ENCODE data around the gene WRAP53.

WRAP53 gene

DNA sequence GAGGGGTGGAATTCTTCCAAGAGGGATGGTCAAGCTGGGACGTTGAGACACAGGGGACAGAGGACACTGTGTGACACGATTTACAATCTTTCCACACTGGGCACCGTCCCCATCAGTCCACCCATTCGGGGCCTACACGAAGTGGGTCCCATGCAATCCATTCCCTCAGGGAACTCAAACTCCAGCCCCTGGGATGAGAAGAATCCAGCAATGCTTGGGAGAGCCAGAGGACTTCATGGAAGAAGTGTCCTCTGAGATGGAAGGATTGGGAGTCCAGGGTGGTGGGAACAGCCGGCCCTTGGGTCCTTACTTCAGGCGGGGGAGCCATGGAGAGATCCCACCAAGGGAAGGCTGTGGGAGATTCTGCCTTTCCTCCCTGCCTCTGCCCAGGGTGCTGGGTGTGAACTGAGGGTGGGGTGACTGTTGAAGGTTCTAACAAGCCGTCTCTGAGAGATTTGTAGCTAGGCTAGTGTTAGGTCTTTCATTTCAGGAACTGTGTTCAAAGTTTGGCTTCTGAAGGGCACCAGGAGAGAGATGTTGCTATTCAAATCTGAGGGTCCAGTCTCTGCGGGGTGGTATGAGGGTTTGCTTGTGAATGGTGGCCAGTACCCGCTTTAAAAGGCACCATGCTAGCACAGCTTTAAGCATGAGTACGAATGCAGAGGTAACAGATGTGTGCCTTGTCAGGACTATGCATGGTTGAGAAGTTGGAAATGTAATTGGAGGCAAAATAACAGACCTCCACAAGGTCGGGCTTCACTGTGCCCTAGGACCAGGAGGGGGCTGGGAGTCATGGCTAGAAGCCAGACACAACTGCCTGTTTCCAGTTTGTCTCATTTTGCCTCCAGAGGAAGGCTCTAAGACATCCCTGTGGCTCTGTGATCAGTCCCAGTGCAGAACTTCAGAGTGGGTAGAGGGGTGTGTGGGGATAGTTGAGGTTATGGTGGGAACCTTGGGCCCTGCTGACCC, 35.6 kb upstream of the WRAP53 start:
- H3K27me3 ChIP-seq (ENCODE audit: control insufficient read depth, insufficient read depth, low read length), result no peaks in the 10 kb centered on the region; the same call in 1 of the 2 replicates
- no CpG with 5 or more reads among the region's 12 CpGs for WGBS (ENCODE audit: insufficient coverage, insufficient read length)
- no peaks in the 10 kb centered on the region for H3K36me3 ChIP-seq (ENCODE audit: control insufficient read depth, insufficient read depth, low read length)
- H3K4me3 ChIP-seq (ENCODE audit: low read length), result no peak overlapping the region
- no peak for DNase-seq (ENCODE audit: low read depth, low spot score)
- peaks cover 5% of the 10 kb centered on the region for H3K4me1 ChIP-seq (ENCODE audit: control insufficient read depth, insufficient read depth, low read length)
- H3K27ac ChIP-seq (ENCODE audit: low read length), result no peak overlapping the region
- H3K9me3 ChIP-seq (ENCODE audit: control insufficient read depth, insufficient read depth, low read length), result no peaks in the 10 kb centered on the region

GRCh38 chr17:7654832-7655540, 33.3 kb upstream of the WRAP53 start:
- Histone ChIP-seq H3K4me3 (ENCODE audit: low read length) (no peak overlapping the region), H3K36me3 (ENCODE audit: control insufficient read depth, insufficient read depth, low read length) (no peaks in the 10 kb centered on the region), H3K27me3 (ENCODE audit: control insufficient read depth, insufficient read depth, low read length) (no peaks in the 10 kb centered on the region; the same call in 1 of the 2 replicates), H3K9me3 (ENCODE audit: control insufficient read depth, insufficient read depth, low read length) (no peaks in the 10 kb centered on the region), H3K4me1 (ENCODE audit: control insufficient read depth, insufficient read depth, low read length) (peaks cover 6% of the 10 kb centered on the region), H3K27ac (ENCODE audit: low read length) (no peak overlapping the region)
- DNase-seq (ENCODE audit: low read depth, low spot score), result no peak
- WGBS (ENCODE audit: insufficient coverage, insufficient read length), result no CpG with 5 or more reads among the region's 16 CpGs

- H3K4me1 ChIP-seq (ENCODE audit: control insufficient read depth, insufficient read depth, low read length), result peaks cover 6% of the 10 kb centered on the region; the same call in 1 of the 2 replicates
- no peak overlapping the region for H3K27ac ChIP-seq (ENCODE audit: low read length)
- H3K9me3 ChIP-seq (ENCODE audit: control insufficient read depth, insufficient read depth, low read length), result no peaks in the 10 kb centered on the region
- no peak overlapping the region for H3K4me3 ChIP-seq (ENCODE audit: low read length)
- H3K27me3 ChIP-seq (ENCODE audit: control insufficient read depth, insufficient read depth, low read length), result no peaks in the 10 kb centered on the region; the same call in 1 of the 2 replicates
- H3K36me3 ChIP-seq (ENCODE audit: control insufficient read depth, insufficient read depth, low read length), result no peaks in the 10 kb centered on the region
- no CpG with 5 or more reads among the region's 17 CpGs for WGBS (ENCODE audit: insufficient coverage, insufficient read length)
- DNase-seq (ENCODE audit: low read depth, low spot score), result no peak
Observed at GRCh38 chr17:7655541-7655840, 32.8 kb upstream of the WRAP53 start.

DNA sequence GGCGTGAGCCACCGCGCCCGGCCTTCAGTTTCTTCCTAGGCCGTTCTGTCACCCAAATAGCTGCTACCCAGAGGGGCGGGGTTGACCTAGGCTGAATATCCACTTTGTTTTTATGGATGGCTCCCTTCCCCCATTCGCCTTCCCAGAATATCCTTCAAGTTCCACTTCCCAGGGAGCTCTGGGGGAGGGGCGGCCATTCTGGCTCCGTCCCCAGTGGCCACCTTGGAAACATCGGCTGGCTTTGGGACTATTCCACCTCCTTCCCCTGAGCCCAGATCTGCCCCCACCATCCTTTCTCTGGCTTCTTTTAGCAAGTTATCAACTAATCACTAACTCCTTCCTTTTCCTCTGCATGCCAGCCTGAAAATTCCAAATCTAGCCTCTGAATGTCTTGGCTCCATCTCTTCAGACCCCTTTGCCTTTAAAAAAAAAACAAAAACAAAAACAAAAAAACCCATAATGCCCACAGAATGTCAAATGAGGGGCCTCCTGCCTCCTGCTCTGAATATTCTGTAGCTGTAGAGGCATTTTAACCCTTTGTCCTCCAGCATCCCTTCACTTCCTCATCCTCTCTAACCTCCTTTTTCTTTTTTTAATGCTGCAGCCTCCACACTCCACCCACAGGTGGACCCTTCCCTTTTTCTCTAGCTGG, 31.2 kb upstream of the WRAP53 start:
- Histone ChIP-seq H3K27me3 (ENCODE audit: control insufficient read depth, insufficient read depth, low read length) (no peaks in the 10 kb centered on the region; the same call in 1 of the 2 replicates), H3K36me3 (ENCODE audit: control insufficient read depth, insufficient read depth, low read length) (no peaks in the 10 kb centered on the region), H3K4me3 (ENCODE audit: low read length) (peak overlapping the region; percentile 18; the same call in 1 of the 2 replicates), H3K9me3 (ENCODE audit: control insufficient read depth, insufficient read depth, low read length) (no peaks in the 10 kb centered on the region), H3K4me1 (ENCODE audit: control insufficient read depth, insufficient read depth, low read length) (peaks cover 6% of the 10 kb centered on the region; the same call in 1 of the 2 replicates), H3K27ac (ENCODE audit: low read length) (no peak overlapping the region)
- DNase-seq (ENCODE audit: low read depth, low spot score), result peak; percentile 90
- no CpG with 5 or more reads among the region's 10 CpGs for WGBS (ENCODE audit: insufficient coverage, insufficient read length)

GRCh38 chr17:7667656-7668406, 20.4 kb upstream of the WRAP53 start:
- DNase-seq (ENCODE audit: low read depth, low spot score), result no peak
- H3K27me3 ChIP-seq (ENCODE audit: control insufficient read depth, insufficient read depth, low read length), result no peaks in the 10 kb centered on the region
- H3K4me3 ChIP-seq (ENCODE audit: low read length), result no peak overlapping the region
- no peak overlapping the region for H3K27ac ChIP-seq (ENCODE audit: low read length)
- H3K4me1 ChIP-seq (ENCODE audit: control insufficient read depth, insufficient read depth, low read length), result peaks cover 1% of the 10 kb centered on the region; the same call in 1 of the 2 replicates
- WGBS (ENCODE audit: insufficient coverage, insufficient read length), result no CpG with 5 or more reads among the region's 10 CpGs
- peaks cover 32% of the 10 kb centered on the region for H3K36me3 ChIP-seq (ENCODE audit: control insufficient read depth, insufficient read depth, low read length)
- H3K9me3 ChIP-seq (ENCODE audit: control insufficient read depth, insufficient read depth, low read length), result no peaks in the 10 kb centered on the region

- no peak overlapping the region for H3K4me3 ChIP-seq (ENCODE audit: low read length)
- no peaks in the 10 kb centered on the region for H3K27me3 ChIP-seq (ENCODE audit: control insufficient read depth, insufficient read depth, low read length)
- no CpG with 5 or more reads among the region's 7 CpGs for WGBS (ENCODE audit: insufficient coverage, insufficient read length)
- DNase-seq (ENCODE audit: low read depth, low spot score), result no peak
- H3K27ac ChIP-seq (ENCODE audit: low read length), result no peak overlapping the region
- H3K9me3 ChIP-seq (ENCODE audit: control insufficient read depth, insufficient read depth, low read length), result no peaks in the 10 kb centered on the region
- peaks cover 1% of the 10 kb centered on the region; the same call in 1 of the 2 replicates for H3K4me1 ChIP-seq (ENCODE audit: control insufficient read depth, insufficient read depth, low read length)
- H3K36me3 ChIP-seq (ENCODE audit: control insufficient read depth, insufficient read depth, low read length), result peaks cover 34% of the 10 kb centered on the region
Observed at GRCh38 chr17:7668482-7668881, 19.8 kb upstream of the WRAP53 start.

DNA sequence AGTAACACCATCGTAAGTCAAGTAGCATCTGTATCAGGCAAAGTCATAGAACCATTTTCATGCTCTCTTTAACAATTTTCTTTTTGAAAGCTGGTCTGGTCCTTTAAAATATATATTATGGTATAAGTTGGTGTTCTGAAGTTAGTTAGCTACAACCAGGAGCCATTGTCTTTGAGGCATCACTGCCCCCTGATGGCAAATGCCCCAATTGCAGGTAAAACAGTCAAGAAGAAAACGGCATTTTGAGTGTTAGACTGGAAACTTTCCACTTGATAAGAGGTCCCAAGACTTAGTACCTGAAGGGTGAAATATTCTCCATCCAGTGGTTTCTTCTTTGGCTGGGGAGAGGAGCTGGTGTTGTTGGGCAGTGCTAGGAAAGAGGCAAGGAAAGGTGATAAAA, 15.0 kb upstream of the WRAP53 start:
- WGBS (ENCODE audit: insufficient coverage, insufficient read length), result no CpG with 5 or more reads among the region's 2 CpGs
- H3K27ac ChIP-seq (ENCODE audit: low read length), result no peak overlapping the region
- no peaks in the 10 kb centered on the region for H3K9me3 ChIP-seq (ENCODE audit: control insufficient read depth, insufficient read depth, low read length)
- H3K4me1 ChIP-seq (ENCODE audit: control insufficient read depth, insufficient read depth, low read length), result peaks cover 7% of the 10 kb centered on the region
- no peak overlapping the region for H3K4me3 ChIP-seq (ENCODE audit: low read length)
- peaks cover 48% of the 10 kb centered on the region for H3K36me3 ChIP-seq (ENCODE audit: control insufficient read depth, insufficient read depth, low read length)
- no peaks in the 10 kb centered on the region for H3K27me3 ChIP-seq (ENCODE audit: control insufficient read depth, insufficient read depth, low read length)
- DNase-seq (ENCODE audit: low read depth, low spot score), result no peak

GRCh38 chr17:7674934-7675333, 13.3 kb upstream of the WRAP53 start:
- peaks cover 34% of the 10 kb centered on the region for H3K36me3 ChIP-seq (ENCODE audit: control insufficient read depth, insufficient read depth, low read length)
- H3K4me1 ChIP-seq (ENCODE audit: control insufficient read depth, insufficient read depth, low read length), result peaks cover 7% of the 10 kb centered on the region
- no CpG with 5 or more reads among the region's 14 CpGs for WGBS (ENCODE audit: insufficient coverage, insufficient read length)
- no peak for DNase-seq (ENCODE audit: low read depth, low spot score)
- H3K4me3 ChIP-seq (ENCODE audit: low read length), result no peak overlapping the region
- H3K9me3 ChIP-seq (ENCODE audit: control insufficient read depth, insufficient read depth, low read length), result no peaks in the 10 kb centered on the region
- H3K27ac ChIP-seq (ENCODE audit: low read length), result no peak overlapping the region
- H3K27me3 ChIP-seq (ENCODE audit: control insufficient read depth, insufficient read depth, low read length), result no peaks in the 10 kb centered on the region

GRCh38 chr17:7676533-7676932, 11.7 kb upstream of the WRAP53 start:
- H3K4me1 ChIP-seq (ENCODE audit: control insufficient read depth, insufficient read depth, low read length), result peaks cover 7% of the 10 kb centered on the region
- H3K27ac ChIP-seq (ENCODE audit: low read length), result no peak overlapping the region
- no CpG with 5 or more reads among the region's 5 CpGs for WGBS (ENCODE audit: insufficient coverage, insufficient read length)
- H3K9me3 ChIP-seq (ENCODE audit: control insufficient read depth, insufficient read depth, low read length), result no peaks in the 10 kb centered on the region
- no peak overlapping the region for H3K4me3 ChIP-seq (ENCODE audit: low read length)
- no peaks in the 10 kb centered on the region for H3K27me3 ChIP-seq (ENCODE audit: control insufficient read depth, insufficient read depth, low read length)
- no peak for DNase-seq (ENCODE audit: low read depth, low spot score)
- peaks cover 27% of the 10 kb centered on the region for H3K36me3 ChIP-seq (ENCODE audit: control insufficient read depth, insufficient read depth, low read length)

All from iPS DF 6.9 (cell line).